GM19099 (cell line): ENCODE data around the gene PRKCA.

Experiments used
- POLR2A ChIP-seq: IDR thresholded peaks from 3 replicates; pipeline ENCODE4 v1.6.1; 2011; ENCODE audit warnings: low read depth; ENCODE audit not compliant: insufficient read length; ENCODE audit errors: extremely low read depth

PRKCA gene

DNA sequence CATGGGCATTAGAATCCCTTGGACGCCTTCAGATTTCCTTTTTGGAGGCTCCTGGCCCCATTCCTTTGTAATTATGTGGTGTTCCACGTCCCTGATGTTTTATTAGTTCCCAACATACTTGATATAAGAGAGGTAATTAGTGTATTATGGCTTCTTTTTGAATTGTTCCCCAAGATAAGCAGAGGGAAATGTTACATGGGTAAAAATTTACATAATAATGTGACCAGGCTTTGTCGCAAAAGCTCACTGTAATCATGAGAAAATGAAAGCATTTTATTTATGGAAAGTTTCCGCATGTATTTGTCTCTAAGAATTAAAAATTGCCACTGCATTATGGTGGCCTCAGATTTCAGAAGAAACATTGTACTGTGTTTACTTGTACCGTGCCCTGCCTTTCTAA, 177.8 kb downstream of the PRKCA start:
- no peak for TF ChIP-seq POLR2A

DNA sequence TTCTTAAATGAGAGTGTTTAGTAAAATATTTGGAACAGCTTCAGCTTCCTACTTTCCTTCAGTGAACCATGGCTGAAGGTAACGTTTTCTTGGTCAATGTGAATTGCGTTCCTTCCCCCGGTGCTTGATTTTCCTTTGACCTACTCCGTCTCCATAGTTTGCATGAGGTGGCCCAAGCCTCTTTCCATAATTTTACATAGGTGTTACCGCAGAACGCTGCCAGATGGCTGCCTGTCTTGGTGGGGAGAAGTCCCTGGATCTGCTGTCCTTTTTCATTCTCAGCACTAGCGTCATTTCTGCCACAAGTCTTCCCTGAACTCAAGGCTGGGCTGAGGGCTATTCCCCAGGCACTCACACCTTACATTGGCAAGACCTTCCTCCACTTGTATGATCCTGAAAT, 178.4 kb downstream of the PRKCA start:
- TF ChIP-seq POLR2A = no peak

DNA sequence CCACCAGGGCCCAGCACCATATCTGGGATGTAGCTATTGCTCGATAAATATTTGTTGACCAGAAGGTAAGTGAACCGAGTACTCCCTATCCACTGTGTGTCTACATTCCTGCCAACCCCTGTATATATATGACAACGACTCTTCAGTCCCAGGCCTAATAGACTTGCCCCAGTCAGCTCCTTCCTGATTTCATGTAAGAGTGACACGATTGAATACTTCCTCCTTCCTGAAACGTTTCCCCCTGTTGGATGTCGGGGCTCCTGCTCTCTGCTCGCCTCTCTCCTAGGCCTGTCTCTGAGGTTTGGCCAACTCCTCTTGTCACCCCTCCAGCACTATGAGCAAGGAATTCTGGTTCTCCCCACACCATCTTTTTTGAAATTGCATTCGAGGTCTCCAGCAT, 178.9 kb downstream of the PRKCA start:
- no peak for TF ChIP-seq POLR2A

GRCh38 chr17:66483906-66484305, 181.5 kb downstream of the PRKCA start:
- no peak for TF ChIP-seq POLR2A

GRCh38 chr17:66485309-66485947, 183.0 kb downstream of the PRKCA start:
- TF ChIP-seq POLR2A = no peak

DNA sequence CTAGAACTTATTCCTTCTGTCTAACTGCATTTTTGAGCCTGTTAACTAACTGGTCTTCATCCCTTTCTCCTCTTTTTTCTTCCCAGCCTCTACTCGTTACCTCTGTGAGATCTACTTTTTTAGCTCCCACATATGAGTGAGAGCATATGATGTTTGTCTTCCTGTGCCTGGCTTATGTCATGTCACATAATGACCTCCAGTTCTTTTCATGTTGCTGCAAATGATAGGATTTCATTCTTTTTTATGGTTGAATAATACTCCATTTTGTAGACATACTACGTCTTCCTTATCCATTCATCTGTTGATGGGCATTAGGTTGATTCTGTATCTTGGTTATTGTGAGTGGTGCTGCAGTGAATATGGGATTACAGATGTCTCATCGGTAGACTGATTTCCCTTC, 184.7 kb downstream of the PRKCA start:
- TF ChIP-seq POLR2A = no peak

DNA sequence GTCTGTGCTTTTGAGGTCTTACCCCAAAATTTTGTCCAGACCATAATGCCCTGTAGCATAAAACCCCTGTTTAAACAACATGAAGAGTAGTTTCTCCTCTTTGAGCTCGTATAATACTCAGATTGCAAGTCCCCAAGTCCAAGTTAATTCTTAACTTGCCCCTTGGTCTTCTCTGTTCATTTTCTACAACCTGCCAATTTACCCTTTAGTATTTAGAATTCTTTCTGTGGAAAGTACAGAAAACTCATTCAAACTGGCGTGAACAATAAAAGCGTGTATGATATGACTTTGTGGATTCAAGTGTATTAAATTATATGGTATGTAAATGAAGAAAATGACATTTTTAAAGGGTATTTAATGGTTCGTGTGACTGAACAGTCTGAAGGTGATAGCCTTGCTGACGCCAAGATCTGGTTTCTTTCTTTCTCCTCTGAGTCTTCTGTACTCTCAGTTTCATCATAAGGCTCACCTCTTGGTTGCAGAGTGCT, 185.6 kb downstream of the PRKCA start:
- TF ChIP-seq POLR2A = no peak

DNA sequence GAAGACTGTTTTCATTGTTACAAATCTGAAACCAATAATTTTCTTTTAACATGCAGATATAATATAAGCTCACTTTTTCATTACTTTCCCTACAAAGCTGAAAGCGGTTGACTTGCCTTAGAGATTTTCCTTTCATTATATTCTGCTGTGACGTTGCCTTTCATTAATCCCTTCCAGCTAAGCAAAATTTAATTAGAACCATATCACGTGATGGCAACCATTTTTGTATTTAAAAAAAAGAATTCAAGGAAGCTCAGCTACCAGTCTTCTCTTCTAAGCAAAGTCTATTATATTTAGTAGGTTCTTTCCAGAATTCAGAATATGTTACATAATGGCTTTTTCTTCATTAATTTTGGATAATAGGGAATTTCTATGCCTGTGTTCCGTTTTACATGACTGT, 186.5 kb downstream of the PRKCA start:
- no peak for TF ChIP-seq POLR2A

DNA sequence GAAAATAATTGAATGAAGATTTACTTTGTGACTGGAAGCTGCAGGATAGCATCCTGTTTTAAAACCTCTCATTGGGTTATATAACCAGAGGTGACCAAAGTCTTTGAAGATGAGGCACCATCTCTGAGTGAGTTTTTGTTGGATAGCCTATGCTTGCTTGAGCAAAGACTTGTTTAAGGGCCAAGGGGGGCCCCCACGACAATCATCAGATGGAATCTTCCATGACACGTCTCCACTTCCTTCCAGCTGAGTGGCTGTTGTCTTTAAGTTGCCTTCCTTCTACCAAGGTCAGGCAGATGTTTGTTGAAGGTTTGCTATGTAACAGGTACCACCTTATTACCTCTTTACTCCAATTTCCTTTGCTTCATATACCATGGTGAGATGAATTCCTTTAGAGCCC, 188.8 kb downstream of the PRKCA start:
- TF ChIP-seq POLR2A = no peak

GRCh38 chr17:66491665-66492064, 189.3 kb downstream of the PRKCA start:
- TF ChIP-seq POLR2A = no peak

DNA sequence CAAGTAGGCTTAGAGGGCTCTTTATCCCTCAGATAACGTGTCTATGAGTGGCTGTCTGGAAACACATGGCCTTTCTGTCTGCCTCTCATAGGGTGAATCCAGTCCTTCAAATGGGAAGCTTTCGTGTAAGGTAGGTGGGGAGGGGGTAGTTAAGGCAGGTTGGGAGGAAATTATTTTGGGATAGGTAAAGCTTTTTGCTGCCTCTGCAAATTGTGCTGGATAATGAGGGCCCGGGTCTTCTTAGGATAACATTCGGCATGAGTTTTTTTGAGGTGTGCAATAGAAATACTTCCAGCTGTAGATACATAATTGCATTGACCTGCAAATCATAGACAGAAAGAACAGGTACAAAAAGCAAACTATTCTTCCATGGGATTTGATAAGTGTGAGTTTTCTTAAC, 189.7 kb downstream of the PRKCA start:
- TF ChIP-seq POLR2A = no peak

- TF ChIP-seq POLR2A = no peak
Measured at GRCh38 chr17:66492561-66493005, 190.2 kb downstream of the PRKCA start.

DNA sequence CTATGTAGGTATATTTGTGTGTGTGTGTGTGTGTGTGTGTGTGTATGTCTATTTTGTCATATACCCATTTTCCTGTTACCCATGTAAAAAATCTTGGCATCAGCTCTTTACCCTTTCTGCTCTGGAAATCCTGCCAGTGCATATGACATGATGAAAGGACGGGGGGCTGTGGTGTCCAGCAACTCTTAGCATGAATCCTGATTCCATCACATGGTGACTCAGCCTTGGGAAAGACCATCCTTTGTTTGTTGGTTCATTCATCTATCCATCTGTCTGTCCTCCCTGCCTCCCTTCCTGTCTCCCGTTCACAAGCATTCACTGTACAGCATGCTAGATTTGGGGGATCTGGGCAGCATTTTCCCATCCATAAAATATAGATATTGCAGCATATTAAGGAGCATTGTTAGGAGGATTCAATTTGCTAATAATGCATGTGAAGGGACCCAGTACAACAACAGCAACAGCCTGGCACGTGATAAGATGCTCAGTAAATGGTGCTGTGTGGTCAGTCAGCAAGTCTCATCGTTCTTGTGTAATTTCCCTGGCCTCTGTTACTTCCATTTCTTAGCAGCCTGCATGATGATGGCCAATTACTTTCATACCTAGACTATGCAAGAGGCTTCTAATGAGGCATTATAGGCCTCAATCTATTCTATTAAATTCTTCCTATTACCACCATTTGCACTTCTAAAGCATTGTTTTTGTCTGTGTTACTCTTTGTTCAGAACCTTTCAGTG, 191.0 kb downstream of the PRKCA start:
- TF ChIP-seq POLR2A = no peak

DNA sequence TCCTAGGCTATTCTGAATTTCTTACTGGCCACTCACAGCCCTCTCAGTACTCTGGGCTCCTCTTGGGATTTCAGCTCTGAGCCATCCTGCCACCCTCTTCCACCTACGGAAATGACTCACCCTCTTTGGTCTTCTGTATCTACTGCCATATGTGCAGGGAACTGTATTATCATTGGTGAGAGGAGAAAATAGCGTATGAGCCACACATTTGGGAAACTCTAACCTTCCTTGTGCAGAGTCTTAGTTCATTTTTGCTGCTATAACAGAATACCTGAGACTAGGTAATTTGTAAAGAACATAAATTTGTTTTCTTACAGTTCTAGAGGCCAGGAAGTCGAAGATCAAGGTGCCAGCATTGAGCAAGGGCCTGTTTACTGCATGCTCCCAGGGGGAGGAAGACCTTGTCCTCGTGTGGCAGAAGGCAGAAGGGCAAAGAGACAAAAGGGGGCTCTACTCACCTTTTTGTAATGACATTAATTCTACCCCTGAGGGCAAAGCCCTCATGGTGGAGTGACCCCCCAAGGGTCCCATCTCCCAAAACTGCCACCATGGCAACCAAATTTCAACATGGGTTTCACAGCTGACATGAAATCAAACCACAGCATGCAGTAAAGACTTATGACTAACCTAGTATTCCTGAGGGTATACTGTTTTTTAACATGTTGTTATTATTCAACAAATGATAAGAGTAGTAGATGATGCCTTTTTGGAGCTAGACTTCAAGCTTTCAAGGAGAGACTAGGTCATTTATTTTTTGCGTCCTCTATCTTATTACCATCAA, 191.8 kb downstream of the PRKCA start:
- no peak for TF ChIP-seq POLR2A

DNA sequence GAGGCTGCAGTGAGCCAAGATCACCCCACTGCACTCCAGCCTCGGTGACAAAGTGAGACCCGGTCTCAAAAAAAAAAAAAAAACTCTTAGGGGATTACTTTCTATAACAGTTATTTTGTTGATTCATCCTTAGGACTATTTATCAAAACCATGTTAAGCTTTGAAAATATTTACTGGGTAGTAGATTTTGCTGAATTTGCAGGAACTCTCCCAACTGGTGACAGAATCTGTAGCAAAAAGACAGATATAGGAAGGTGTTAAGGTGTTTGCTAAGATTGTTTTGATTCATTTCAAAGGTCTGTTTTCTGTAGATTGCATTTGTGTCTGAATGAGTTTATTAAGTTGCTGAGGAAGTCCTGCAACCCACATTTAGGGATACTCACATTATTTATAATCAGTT, 192.6 kb downstream of the PRKCA start:
- no peak for TF ChIP-seq POLR2A

DNA sequence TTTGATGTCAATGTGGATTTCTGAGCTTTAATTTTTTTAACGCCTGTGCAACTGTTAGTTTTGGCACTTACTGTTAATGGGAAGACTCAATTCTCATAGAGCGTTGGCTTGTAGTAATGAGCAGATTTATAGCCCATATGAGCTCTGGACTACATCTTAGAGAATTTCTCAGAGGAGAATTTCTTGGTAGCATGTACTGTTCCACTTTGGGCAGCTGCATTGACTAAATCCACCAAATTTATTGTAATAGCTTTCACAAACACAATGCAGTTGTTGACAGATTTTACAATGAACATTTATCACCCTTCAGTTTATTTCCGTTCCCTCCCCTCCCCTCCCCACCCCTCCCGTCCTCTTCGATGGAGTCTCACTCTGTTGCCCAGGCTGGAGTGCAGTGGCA, 193.9 kb downstream of the PRKCA start:
- no peak for TF ChIP-seq POLR2A
